ENCODE data around the gene GEMIN4.
"Not testable (repeated sequence)": the region's sequence is repeated elsewhere in the genome, so short reads cannot be mapped to it uniquely, and the experiment has no call there.

Gene GEMIN4

GRCh38 chr17:703081-703875 lies 48.8 kb downstream of the GEMIN4 start:
- DNase-seq (ENCODE audit: low read depth in 2 of 2): no peak

- no peak for DNase-seq (ENCODE audit: low read depth in 2 of 2)
These were observed 51.5 kb downstream of the GEMIN4 start for GRCh38 chr17:700504-701094.

GRCh38 chr17:699345-699744 lies 52.7 kb downstream of the GEMIN4 start:
- DNase-seq (ENCODE audit: low read depth in 2 of 2): no peak

- DNase-seq (ENCODE audit: low read depth in 2 of 2): not testable (repeated sequence)
These were observed 54.0 kb downstream of the GEMIN4 start for GRCh38 chr17:698096-698495.

- no peak for DNase-seq (ENCODE audit: low read depth in 2 of 2)
These were observed 54.4 kb downstream of the GEMIN4 start for GRCh38 chr17:697682-698081.

GRCh38 chr17:696369-696768 lies 55.7 kb downstream of the GEMIN4 start:
- no peak for DNase-seq (ENCODE audit: low read depth in 2 of 2)
